GM18526 (cell line): ENCODE results near the gene NECTIN3.

Source experiments
- POLR2A ChIP-seq: IDR thresholded peaks from 3 replicates; pipeline ENCODE4 v1.6.1; 2011; ENCODE audit not compliant: insufficient read length; ENCODE audit errors: extremely low read depth

NECTIN3 gene

DNA sequence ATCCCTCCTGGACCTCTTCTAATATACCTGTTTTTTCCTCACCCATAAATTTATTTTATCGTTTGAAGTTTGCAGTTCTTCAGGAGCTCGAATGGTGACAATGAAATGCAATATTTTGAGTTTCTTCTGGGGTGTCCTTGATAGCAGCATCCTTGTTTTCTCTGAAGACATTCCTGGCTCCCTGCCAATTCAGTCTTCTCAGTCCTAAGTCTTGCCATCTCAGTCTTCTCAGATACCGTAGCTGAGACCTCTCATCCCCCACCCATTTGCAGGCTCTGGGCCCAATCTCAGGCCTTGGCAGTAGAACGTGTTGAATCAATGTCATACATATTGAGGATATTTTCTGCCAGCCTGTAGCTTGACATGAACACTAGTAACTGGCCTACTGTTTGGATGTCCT lies 140.9 kb downstream of the NECTIN3 start:
- TF ChIP-seq POLR2A = no peak

DNA sequence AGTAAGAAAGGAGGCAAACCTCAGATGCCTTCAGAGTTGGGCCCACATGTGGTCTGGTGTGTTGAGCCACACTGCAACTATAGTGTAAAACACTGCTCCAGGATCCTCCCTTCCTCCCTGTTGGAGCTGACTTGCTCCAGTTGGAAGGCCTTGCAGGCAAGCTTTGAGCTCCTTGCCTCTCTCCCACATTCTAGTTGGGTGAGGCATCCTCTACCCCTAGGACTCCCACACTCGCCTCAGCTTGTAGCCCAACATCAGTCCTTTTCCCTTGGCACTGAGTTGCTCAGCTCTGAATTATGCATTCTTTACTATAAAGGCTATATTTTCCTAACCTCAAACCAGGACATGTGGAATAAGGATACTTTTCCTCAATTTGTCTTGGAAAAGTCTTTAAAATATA lies 143.9 kb downstream of the NECTIN3 start:
- no peak for TF ChIP-seq POLR2A

DNA sequence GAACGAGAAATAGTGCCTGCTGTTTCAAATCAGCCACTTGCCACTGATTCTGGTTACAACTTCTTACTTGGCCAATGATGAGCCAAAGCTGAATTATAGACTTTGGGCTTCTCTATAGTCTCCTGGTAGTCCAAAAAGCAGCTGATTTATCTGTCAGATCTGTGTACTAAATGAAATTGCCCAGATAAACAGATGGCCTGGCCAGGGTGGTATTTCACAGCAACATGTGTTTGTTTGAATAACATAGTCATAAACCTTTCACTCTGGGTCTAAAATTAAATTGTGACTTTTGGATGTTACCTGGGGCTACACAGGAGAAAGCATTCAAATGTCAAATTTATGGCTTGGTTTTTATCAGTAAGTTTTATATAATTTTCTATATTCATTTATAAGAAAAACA lies 147.0 kb downstream of the NECTIN3 start:
- TF ChIP-seq POLR2A = no peak

- TF ChIP-seq POLR2A = no peak
Measured at GRCh38 chr3:111227216-111227615, 155.6 kb downstream of the NECTIN3 start.

GRCh38 chr3:111229301-111229700 lies 157.7 kb downstream of the NECTIN3 start:
- no peak for TF ChIP-seq POLR2A

GRCh38 chr3:111236836-111237713 lies 165.5 kb downstream of the NECTIN3 start:
- TF ChIP-seq POLR2A = no peak

GRCh38 chr3:111237946-111238345 lies 166.3 kb downstream of the NECTIN3 start:
- no peak for TF ChIP-seq POLR2A

GRCh38 chr3:111238885-111239284 lies 167.3 kb downstream of the NECTIN3 start:
- TF ChIP-seq POLR2A = no peak

- no peak for TF ChIP-seq POLR2A
Measured at GRCh38 chr3:111241960-111242359, 170.3 kb downstream of the NECTIN3 start.
